Liver (tissue), 9 donors: ENCODE measurements around the gene CLEC16A. TPM values are rescaled to one million over a fixed set of nuclear protein-coding genes. Genes with fewer than 3 reads are reported as not detected.

Experiments
- DNase-seq: peaks from one replicate; pipeline ENCODE4 v3.0.0-alpha.2; 2017; ENCODE audit warnings: low spot score
- H3K27ac ChIP-seq, 2 donors: one replicate each; pipeline ENCODE4 v1.7.0; 2013; ENCODE audit warnings: inconsistent platforms in 2 of 2, low read length in 2 of 2, control low read depth in 1 of 2, low read depth in 1 of 2, mild to moderate bottlenecking in 1 of 2
- H3K27me3 ChIP-seq, 4 donors: one replicate each; pipeline versions ENCODE4 v1.6.1 to v1.7.0; 2013; ENCODE audit warnings: low read length in 3 of 4, inconsistent platforms in 1 of 4, mild to moderate bottlenecking in 1 of 4, moderate library complexity in 1 of 4; ENCODE audit not compliant: control insufficient read depth in 4 of 4, insufficient read depth in 4 of 4
- H3K36me3 ChIP-seq, 4 donors: one replicate each; pipeline versions ENCODE4 v1.6.1 to v1.7.0; 2013; ENCODE audit warnings: low read length in 3 of 4, mild to moderate bottlenecking in 3 of 4, low read depth in 1 of 4, moderate library complexity in 1 of 4; ENCODE audit not compliant: control insufficient read depth in 4 of 4, insufficient read depth in 3 of 4
- H3K4me1 ChIP-seq, 4 donors: one replicate each; pipeline versions ENCODE4 v1.6.1 to v1.7.0; 2013; ENCODE audit warnings: low read length in 3 of 4, mild to moderate bottlenecking in 3 of 4, moderate library complexity in 1 of 4; ENCODE audit not compliant: control insufficient read depth in 4 of 4, insufficient read depth in 4 of 4
- H3K4me3 ChIP-seq, 3 donors: one replicate each; pipeline versions ENCODE4 v1.6.1 to v1.7.0; 2013; ENCODE audit warnings: low read length in 3 of 3, control low read depth in 1 of 3, low read depth in 1 of 3, mild to moderate bottlenecking in 1 of 3
- H3K9ac ChIP-seq, 2 donors: one replicate each; pipeline ENCODE4 v1.7.0; 2013; ENCODE audit warnings: low read length in 2 of 2, mild to moderate bottlenecking in 2 of 2, moderate library complexity in 2 of 2, control low read depth in 1 of 2, low read depth in 1 of 2
- H3K9me3 ChIP-seq, 4 donors: one replicate each; pipeline versions ENCODE4 v1.6.1 to v1.7.0; 2013; ENCODE audit warnings: low read length in 3 of 4; ENCODE audit not compliant: control insufficient read depth in 4 of 4
- CTCF ChIP-seq: fragments of 150-350 bp; IDR thresholded peaks from 2 replicates; pipeline ENCODE4 v1.5.1; 2017; ENCODE audit warnings: improper control_type of control experiment, low read depth, low read length; ENCODE audit not compliant: missing input control
- EGR1 ChIP-seq, 2 donors: IDR thresholded peaks; 2 replicates each; pipeline ENCODE4 v1.6.1; 2016 to 2018; ENCODE audit warnings: antibody characterized with exemption in 2 of 2, low read depth in 2 of 2
- FOXA1 ChIP-seq: IDR thresholded peaks from 2 replicates; pipeline ENCODE4 v1.6.1; 2016; ENCODE audit warnings: antibody characterized with exemption
- FOXA2 ChIP-seq: IDR thresholded peaks from 2 replicates; pipeline ENCODE4 v1.6.1; 2016; ENCODE audit warnings: antibody characterized with exemption
- GABPA ChIP-seq, 2 donors: IDR thresholded peaks in 1 of 2; conservative IDR thresholded peaks in 1 of 2; 2 replicates each; pipeline ENCODE4 v1.6.1; 2016; ENCODE audit warnings: antibody characterized with exemption in 2 of 2, mild to moderate bottlenecking in 1 of 2, moderate library complexity in 1 of 2
- HNF4A ChIP-seq, 2 donors: conservative IDR thresholded peaks; 2 replicates each; pipeline ENCODE4 v1.6.1; 2016; ENCODE audit warnings: antibody characterized with exemption in 2 of 2, mild to moderate bottlenecking in 2 of 2
- HNF4G ChIP-seq: IDR thresholded peaks from 2 replicates; pipeline ENCODE4 v1.6.1; 2016; ENCODE audit warnings: antibody characterized with exemption
- JUND ChIP-seq, 2 donors: IDR thresholded peaks; 2 replicates each; pipeline ENCODE4 v1.6.1; 2016; ENCODE audit warnings: antibody characterized with exemption in 2 of 2
- MAX ChIP-seq: IDR thresholded peaks from 2 replicates; pipeline ENCODE4 v1.6.1; 2016; ENCODE audit warnings: antibody characterized with exemption
- NR2F2 ChIP-seq: IDR thresholded peaks from 2 replicates; pipeline ENCODE4 v1.6.1; 2016; ENCODE audit warnings: antibody characterized with exemption
- RAD21 ChIP-seq, 2 donors: IDR thresholded peaks; 2 replicates each; pipeline ENCODE4 v1.6.1; 2016; ENCODE audit warnings: antibody characterized with exemption in 2 of 2, mild to moderate bottlenecking in 2 of 2
- RXRA ChIP-seq, 2 donors: IDR thresholded peaks; 2 replicates each; pipeline ENCODE4 v1.6.1; 2017 to 2018; ENCODE audit warnings: antibody characterized with exemption in 2 of 2, mild to moderate bottlenecking in 1 of 2
- SP1 ChIP-seq: IDR thresholded peaks from 2 replicates; pipeline ENCODE4 v1.6.1; 2018; ENCODE audit warnings: antibody characterized with exemption, mild to moderate bottlenecking
- YY1 ChIP-seq: IDR thresholded peaks from 2 replicates; pipeline ENCODE4 v1.6.1; 2016; ENCODE audit warnings: antibody characterized with exemption, mild to moderate bottlenecking
- WGBS: extraction: QIAGEN DNeasy Blood & Tissue Kit; methylation state at CpG from one replicate; pipeline ENCODE4 v1.1.7; 2013; 5-methylcytosine and 5-hydroxymethylcytosine counted together
- polyA plus RNA-seq, 2 donors: library from polyadenylated mRNA; stranded (reverse) in 1 of 2; unstranded in 1 of 2; fragments of 200-250 nt in 1 of 2; fragments of >200 nt in 1 of 2; fragmentation: Nextera tagmentation in 1 of 2; extraction: Ambion mirVana in 1 of 2; gene quantifications; one replicate each; pipeline versions ENCODE4 v1.2.1 to v1.2.3, GENCODE V29; 2013 to 2015
- total RNA-seq, 2 donors: library from RNA; depleted of rRNA; stranded (reverse); fragments of >200 nt; gene quantifications; one replicate each; pipeline ENCODE4 v1.2.3, GENCODE V29; 2014
- TF ChIP-seq, protein P1 (sequence below): IDR thresholded peaks from 2 replicates; pipeline ENCODE4 v1.6.1; 2016; ENCODE audit warnings: antibody characterized with exemption
- TF ChIP-seq, protein P2 (sequence below): IDR thresholded peaks from 2 replicates; pipeline ENCODE4 v1.6.1; 2016; ENCODE audit warnings: antibody characterized with exemption, mild to moderate bottlenecking
- donor health status: healthy.
- donor health status: healthy.
- donor health status: healthy.
- donor health status: healthy.
- donor health status: healthy.

Gene CLEC16A
- total and polyA plus RNA-seq, 4 donors = 9.7 to 23.0 (median 17.4) TPM

DNA sequence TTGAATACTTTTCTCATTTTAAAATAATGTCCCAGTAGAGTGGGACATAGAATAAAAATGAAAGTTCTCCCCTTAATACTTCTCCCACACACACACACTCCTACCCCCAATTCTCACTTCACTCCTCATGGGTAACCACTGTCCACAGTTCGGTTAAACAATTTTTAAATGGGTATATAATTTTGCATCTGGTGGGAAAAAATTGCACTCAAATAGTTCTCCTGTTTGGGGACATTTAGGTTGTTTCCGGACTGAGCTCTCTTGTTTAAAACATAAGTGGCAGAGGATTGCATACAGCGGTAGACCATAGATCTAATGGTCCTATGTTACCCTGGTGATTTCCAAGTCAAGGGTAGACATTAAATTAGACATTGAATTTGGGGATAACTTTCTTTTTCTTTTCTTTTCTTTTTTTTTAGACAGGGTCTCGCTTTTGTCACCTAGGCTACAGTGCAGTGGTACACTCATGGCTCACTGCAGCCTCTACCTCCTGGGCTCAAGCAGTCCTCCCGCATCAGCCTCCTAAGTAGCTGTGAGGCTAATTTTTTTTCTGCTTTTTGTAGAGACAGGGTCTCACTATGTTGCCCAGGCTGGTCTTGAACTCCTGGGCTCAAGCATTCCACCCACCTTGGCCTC lies 173.3 kb downstream of the CLEC16A start:
- no peak for TF ChIP-seq CTCF
- no peak for TF ChIP-seq FOXA1

DNA sequence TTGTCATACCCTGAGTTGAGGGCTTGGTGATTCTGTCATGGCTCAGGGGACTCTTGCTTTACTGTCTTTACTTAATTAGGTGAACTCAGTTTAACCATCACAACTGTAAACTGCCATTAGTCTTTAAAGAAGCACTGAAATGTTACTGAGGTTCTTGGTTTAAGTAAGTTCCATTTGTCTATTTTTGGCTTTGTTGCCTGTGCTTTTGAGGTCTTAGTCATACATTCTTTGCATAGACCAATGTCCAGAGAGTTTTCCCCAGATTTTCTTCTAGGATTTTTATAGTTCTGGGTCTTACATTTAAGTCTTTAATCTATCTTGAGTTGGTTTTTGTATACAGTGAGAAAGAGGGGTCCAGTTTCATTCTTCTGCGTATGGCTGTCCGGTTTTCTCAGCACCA lies 174.1 kb downstream of the CLEC16A start:
- Histone ChIP-seq H3K9ac (no peak overlapping the region), H3K4me1 (no peaks in the 10 kb centered on the region), H3K4me3 (no peak overlapping the region), H3K36me3 (peaks cover 0 to 9% (median 4%) of the 10 kb centered on the region in 4 donors), H3K27ac (no peak overlapping the region), H3K9me3 (no peaks in the 10 kb centered on the region), H3K27me3 (no peaks in the 10 kb centered on the region)
- no peak for TF ChIP-seq GABPA (IDR thresholded peaks at IDR 0.05 in 1 of 2, conservative IDR thresholded peaks at IDR 0.05 in 1 of 2)
- no peak for TF ChIP-seq FOXA2
- TF ChIP-seq HNF4G = no peak
- TF ChIP-seq YY1 = no peak
- no peak for TF ChIP-seq JUND (IDR thresholded peaks at IDR 0.05)
- no peak for TF ChIP-seq RAD21 (IDR thresholded peaks at IDR 0.05)
- TF ChIP-seq HNF4A (conservative IDR thresholded peaks at IDR 0.05) = no peak
- TF ChIP-seq MAX = no peak
- TF ChIP-seq EGR1 (IDR thresholded peaks at IDR 0.05; ENCODE audit: low read depth in 2 of 2) = no peak
- WGBS = over 99% methylated on average over 2 of the region's 2 CpGs
- no peak for DNase-seq

More for the DNA sequence above, 173.3 kb downstream of the CLEC16A start:
- WGBS = 92% methylated on average over 5 of the region's 5 CpGs
- Histone ChIP-seq H3K4me1 (no peaks in the 10 kb centered on the region), H3K36me3 (peaks cover 0 to 9% (median 2%) of the 10 kb centered on the region in 4 donors), H3K27ac (no peak overlapping the region), H3K9ac (no peak overlapping the region), H3K27me3 (no peaks in the 10 kb centered on the region), H3K9me3 (no peaks in the 10 kb centered on the region), H3K4me3 (no peak overlapping the region)
- no peak for DNase-seq

- no peaks in the 10 kb centered on the region for H3K9me3 ChIP-seq
- H3K27ac ChIP-seq = no peak overlapping the region
- H3K4me1 ChIP-seq = no peaks in the 10 kb centered on the region
- WGBS = 93% methylated on average over 8 of the region's 8 CpGs
- peaks cover 3 to 27% (median 14%) of the 10 kb centered on the region in 4 donors for H3K36me3 ChIP-seq
- no peak overlapping the region for H3K9ac ChIP-seq
- DNase-seq = no peak
- no peaks in the 10 kb centered on the region for H3K27me3 ChIP-seq
- no peak overlapping the region for H3K4me3 ChIP-seq
- no peak for TF ChIP-seq HNF4G
- TF ChIP-seq, protein P1, sequence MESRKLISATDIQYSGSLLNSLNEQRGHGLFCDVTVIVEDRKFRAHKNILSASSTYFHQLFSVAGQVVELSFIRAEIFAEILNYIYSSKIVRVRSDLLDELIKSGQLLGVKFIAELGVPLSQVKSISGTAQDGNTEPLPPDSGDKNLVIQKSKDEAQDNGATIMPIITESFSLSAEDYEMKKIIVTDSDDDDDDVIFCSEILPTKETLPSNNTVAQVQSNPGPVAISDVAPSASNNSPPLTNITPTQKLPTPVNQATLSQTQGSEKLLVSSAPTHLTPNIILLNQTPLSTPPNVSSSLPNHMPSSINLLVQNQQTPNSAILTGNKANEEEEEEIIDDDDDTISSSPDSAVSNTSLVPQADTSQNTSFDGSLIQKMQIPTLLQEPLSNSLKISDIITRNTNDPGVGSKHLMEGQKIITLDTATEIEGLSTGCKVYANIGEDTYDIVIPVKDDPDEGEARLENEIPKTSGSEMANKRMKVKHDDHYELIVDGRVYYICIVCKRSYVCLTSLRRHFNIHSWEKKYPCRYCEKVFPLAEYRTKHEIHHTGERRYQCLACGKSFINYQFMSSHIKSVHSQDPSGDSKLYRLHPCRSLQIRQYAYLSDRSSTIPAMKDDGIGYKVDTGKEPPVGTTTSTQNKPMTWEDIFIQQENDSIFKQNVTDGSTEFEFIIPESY = no peak
- no peak for TF ChIP-seq RAD21 (IDR thresholded peaks at IDR 0.05)
- no peak for TF ChIP-seq MAX
- TF ChIP-seq FOXA2 = no peak
- no peak for TF ChIP-seq GABPA (IDR thresholded peaks at IDR 0.05 in 1 of 2, conservative IDR thresholded peaks at IDR 0.05 in 1 of 2)
- TF ChIP-seq RXRA (IDR thresholded peaks at IDR 0.05) = no peak
- TF ChIP-seq JUND (IDR thresholded peaks at IDR 0.05) = no peak
- no peak for TF ChIP-seq EGR1 (IDR thresholded peaks at IDR 0.05; ENCODE audit: low read depth in 2 of 2)
- TF ChIP-seq NR2F2 = no peak
- TF ChIP-seq SP1 = no peak
- TF ChIP-seq HNF4A (conservative IDR thresholded peaks at IDR 0.05) = no peak
- no peak for TF ChIP-seq CTCF
- TF ChIP-seq, protein P2, sequence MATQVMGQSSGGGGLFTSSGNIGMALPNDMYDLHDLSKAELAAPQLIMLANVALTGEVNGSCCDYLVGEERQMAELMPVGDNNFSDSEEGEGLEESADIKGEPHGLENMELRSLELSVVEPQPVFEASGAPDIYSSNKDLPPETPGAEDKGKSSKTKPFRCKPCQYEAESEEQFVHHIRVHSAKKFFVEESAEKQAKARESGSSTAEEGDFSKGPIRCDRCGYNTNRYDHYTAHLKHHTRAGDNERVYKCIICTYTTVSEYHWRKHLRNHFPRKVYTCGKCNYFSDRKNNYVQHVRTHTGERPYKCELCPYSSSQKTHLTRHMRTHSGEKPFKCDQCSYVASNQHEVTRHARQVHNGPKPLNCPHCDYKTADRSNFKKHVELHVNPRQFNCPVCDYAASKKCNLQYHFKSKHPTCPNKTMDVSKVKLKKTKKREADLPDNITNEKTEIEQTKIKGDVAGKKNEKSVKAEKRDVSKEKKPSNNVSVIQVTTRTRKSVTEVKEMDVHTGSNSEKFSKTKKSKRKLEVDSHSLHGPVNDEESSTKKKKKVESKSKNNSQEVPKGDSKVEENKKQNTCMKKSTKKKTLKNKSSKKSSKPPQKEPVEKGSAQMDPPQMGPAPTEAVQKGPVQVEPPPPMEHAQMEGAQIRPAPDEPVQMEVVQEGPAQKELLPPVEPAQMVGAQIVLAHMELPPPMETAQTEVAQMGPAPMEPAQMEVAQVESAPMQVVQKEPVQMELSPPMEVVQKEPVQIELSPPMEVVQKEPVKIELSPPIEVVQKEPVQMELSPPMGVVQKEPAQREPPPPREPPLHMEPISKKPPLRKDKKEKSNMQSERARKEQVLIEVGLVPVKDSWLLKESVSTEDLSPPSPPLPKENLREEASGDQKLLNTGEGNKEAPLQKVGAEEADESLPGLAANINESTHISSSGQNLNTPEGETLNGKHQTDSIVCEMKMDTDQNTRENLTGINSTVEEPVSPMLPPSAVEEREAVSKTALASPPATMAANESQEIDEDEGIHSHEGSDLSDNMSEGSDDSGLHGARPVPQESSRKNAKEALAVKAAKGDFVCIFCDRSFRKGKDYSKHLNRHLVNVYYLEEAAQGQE = no peak
- TF ChIP-seq FOXA1 = no peak
- TF ChIP-seq YY1 = no peak
Observed at GRCh38 chr16:11121083-11121608, 176.8 kb downstream of the CLEC16A start.
